GM12878 (cell line): Measurements from ENCODE around the gene BIK.

Experiments used
- CTCF ChIP-seq, 3 experiments: IDR thresholded peaks in 2 of 3; conservative IDR thresholded peaks in 1 of 3; 2 replicates each; pipeline ENCODE4 v1.5.1; 2011; ENCODE audit warnings: low read depth in 3 of 3, low read length in 3 of 3, mild to moderate bottlenecking in 3 of 3, control low read depth in 2 of 3, moderate library complexity in 2 of 3, inconsistent platforms in 1 of 3, mixed read lengths in 1 of 3; ENCODE audit not compliant: control insufficient read depth in 2 of 3, insufficient read depth in 1 of 3; ENCODE audit errors: extremely low read depth in 1 of 3
- DPF2 ChIP-seq: fragments of 450-650 bp; IDR thresholded peaks from 2 replicates; pipeline ENCODE4 v1.6.1; 2017; ENCODE audit warnings: mild to moderate bottlenecking
- EGR1 ChIP-seq, 2 experiments: IDR thresholded peaks; 1 replicate in 1 of 2; 2 replicates in 1 of 2; pipeline ENCODE4 v1.6.1; 2011 to 2012; ENCODE audit warnings: low read depth in 2 of 2, low read length in 2 of 2, borderline replicate concordance in 1 of 2, mild to moderate bottlenecking in 1 of 2, moderate library complexity in 1 of 2
- NBN ChIP-seq: fragments of 450-650 bp; IDR thresholded peaks from 2 replicates; pipeline ENCODE4 v1.6.1; 2016
- POLR2A ChIP-seq: IDR thresholded peaks from 2 replicates; pipeline ENCODE4 v1.6.1; 2011; ENCODE audit warnings: low read depth, mild to moderate bottlenecking, low read length
- RB1 ChIP-seq: fragments of 450-650 bp; formaldehyde crosslinking; IDR thresholded peaks from 2 replicates; pipeline ENCODE4 v1.6.1; 2017; ENCODE audit warnings: mild to moderate bottlenecking, borderline replicate concordance

GRCh38 chr22:43147821-43148220 lies 37.3 kb downstream of the BIK start:
- TF ChIP-seq POLR2A (no peak), DPF2 (no peak), EGR1 (IDR thresholded peaks at IDR 0.05; ENCODE audit: borderline replicate concordance in 1 of 2, low read depth in 2 of 2, low read length in 2 of 2) (no peak), CTCF (IDR thresholded peaks at IDR 0.05 in 2 of 3, conservative IDR thresholded peaks at IDR 0.05 in 1 of 3; ENCODE audit: control insufficient read depth in 2 of 3, extremely low read depth in 1 of 3, insufficient read depth in 1 of 3, low read depth in 3 of 3, low read length in 3 of 3) (no peak), NBN (no peak), RB1 (no peak)
